Neural cell (in vitro differentiated cells): Measurements from ENCODE around the gene ZNF764. TPM values are rescaled to one million over a fixed set of nuclear protein-coding genes. Genes with fewer than 3 reads are reported as not detected.

Source experiments
- H2AFZ ChIP-seq: fragments of 200-600, 300-800 bp; sonication (generic), shearing (Covaris generic); 2 replicates; pipeline ENCODE4 v1.6.0; 2014; ENCODE audit warnings: low read depth, mild to moderate bottlenecking, antibody characterized with exemption, low read length, moderate library complexity
- H3F3A ChIP-seq: fragments of 200-600 bp; shearing (Covaris generic); 2 replicates; pipeline ENCODE4 v1.6.1; 2016; ENCODE audit warnings: mild to moderate bottlenecking, moderate library complexity, mixed read lengths, antibody characterized with exemption, low read length; ENCODE audit not compliant: insufficient read depth, poor library complexity, severe bottlenecking
- H3K27ac ChIP-seq: fragments of 200-600, 300-800 bp; sonication (generic), shearing (Covaris generic); 2 replicates; pipeline ENCODE4 v1.5.1; 2014; ENCODE audit warnings: mild to moderate bottlenecking, low read length, moderate library complexity
- H3K27me3 ChIP-seq: fragments of 300-800, 200-600 bp; sonication (generic), shearing (Covaris generic); 2 replicates; pipeline ENCODE4 v1.6.0; 2014; ENCODE audit warnings: mild to moderate bottlenecking, low read depth, low read length, moderate library complexity; ENCODE audit not compliant: insufficient read depth
- H3K36me3 ChIP-seq: fragments of 300-800, 200-600 bp; sonication (generic), shearing (Covaris generic); 2 replicates; pipeline ENCODE4 v1.5.1; 2014; ENCODE audit warnings: mild to moderate bottlenecking, antibody characterized with exemption, low read length, moderate library complexity; ENCODE audit not compliant: insufficient read depth
- H3K4me2 ChIP-seq: fragments of 300-800, 200-600 bp; sonication (generic), shearing (Covaris generic); 2 replicates; pipeline ENCODE4 v1.6.0; 2014; ENCODE audit warnings: mild to moderate bottlenecking, low read length
- H3K4me3 ChIP-seq: fragments of 300-800, 200-600 bp; sonication (generic), shearing (Covaris generic); 2 replicates; pipeline ENCODE4 v1.5.1; 2014; ENCODE audit warnings: mild to moderate bottlenecking, low read length, moderate library complexity
- H3K79me2 ChIP-seq: fragments of 200-600 bp; shearing (Covaris generic); replicated peaks from 2 replicates; pipeline ENCODE4 v1.6.0; 2014; ENCODE audit warnings: mild to moderate bottlenecking, low read length, moderate library complexity; ENCODE audit not compliant: insufficient read depth
- H3K9ac ChIP-seq: fragments of 300-800, 200-600 bp; sonication (generic), shearing (Covaris generic); 2 replicates; pipeline ENCODE4 v1.6.1; 2016; ENCODE audit warnings: mild to moderate bottlenecking, low read length, mixed read lengths
- H3K9me2 ChIP-seq: fragments of 200-600 bp; shearing (Covaris generic); 2 replicates; pipeline ENCODE4 v1.6.1; 2016; ENCODE audit warnings: mild to moderate bottlenecking, low read length, mixed read lengths; ENCODE audit not compliant: insufficient read depth
- H3K9me3 ChIP-seq: fragments of 200-600, 300-800 bp; sonication (generic), shearing (Covaris generic); 2 replicates; pipeline ENCODE4 v1.6.1; 2016; ENCODE audit warnings: mild to moderate bottlenecking, mixed run types, low read length, moderate library complexity, mixed read lengths
- H4K20me1 ChIP-seq: fragments of 200-600 bp; shearing (Covaris generic); 2 replicates; pipeline ENCODE4 v1.6.1; 2016; ENCODE audit warnings: mild to moderate bottlenecking, mixed run types; ENCODE audit not compliant: insufficient read depth
- CTCF ChIP-seq: fragments of 450-650 bp; IDR thresholded peaks from 2 replicates; pipeline ENCODE4 v1.5.1; 2014; ENCODE audit warnings: antibody characterized with exemption, mild to moderate bottlenecking, moderate library complexity; ENCODE audit not compliant: poor library complexity, severe bottlenecking
- EP300 ChIP-seq: fragments of 450-650 bp; conservative IDR thresholded peaks from 2 replicates; pipeline ENCODE4 v1.6.1; 2014; ENCODE audit warnings: antibody characterized with exemption, mild to moderate bottlenecking, moderate library complexity; ENCODE audit not compliant: poor library complexity, severe bottlenecking
- EZH2 ChIP-seq: fragments of 200-600, 300-800 bp; shearing (Covaris generic), sonication (generic); IDR thresholded peaks from 2 replicates; pipeline ENCODE4 v1.6.1; 2014; ENCODE audit warnings: antibody characterized with exemption, low read length, borderline replicate concordance, mild to moderate bottlenecking; ENCODE audit not compliant: insufficient read depth, poor library complexity, severe bottlenecking
- MXI1 ChIP-seq: fragments of 450-650 bp; conservative IDR thresholded peaks from 2 replicates; pipeline ENCODE4 v1.6.1; 2014; ENCODE audit warnings: antibody characterized with exemption, mild to moderate bottlenecking; ENCODE audit not compliant: poor library complexity, severe bottlenecking
- POLR2AphosphoS5 ChIP-seq: IDR thresholded peaks from 2 replicates; pipeline ENCODE4 v1.6.1; 2012
- RAD21 ChIP-seq: fragments of 450-650 bp; conservative IDR thresholded peaks from 2 replicates; pipeline ENCODE4 v1.6.1; 2014; ENCODE audit warnings: antibody characterized with exemption, mild to moderate bottlenecking, moderate library complexity
- REST ChIP-seq: IDR thresholded peaks from 2 replicates; pipeline ENCODE4 v1.6.1; 2012; ENCODE audit warnings: borderline replicate concordance
- SMC3 ChIP-seq: fragments of 450-650 bp; conservative IDR thresholded peaks from 2 replicates; pipeline ENCODE4 v1.6.1; 2014; ENCODE audit warnings: antibody characterized with exemption, mild to moderate bottlenecking, moderate library complexity; ENCODE audit not compliant: poor library complexity
- TAF1 ChIP-seq: IDR thresholded peaks from 2 replicates; pipeline ENCODE4 v1.6.1; 2012; ENCODE audit warnings: low read depth
- polyA plus RNA-seq: library from polyadenylated mRNA; depleted of rRNA; stranded (reverse); fragments of >200 nt; gene quantifications from 2 replicates; pipeline ENCODE4 v1.2.3, GENCODE V29; 2014

ZNF764 gene
- polyA plus RNA-seq, 1 donor from 2014 or later, result 10.5 TPM

GRCh38 chr16:30601966-30602365, 43.8 kb upstream of the ZNF764 start:
- H3K79me2 ChIP-seq, result no peaks in the 10 kb centered on the region
- no peak overlapping the region for H3K9ac ChIP-seq
- no peak overlapping the region for H2AFZ ChIP-seq
- no peaks in the 10 kb centered on the region for H3K36me3 ChIP-seq
- H3F3A ChIP-seq, result no peaks in the 10 kb centered on the region
- TF ChIP-seq TAF1, result no peak
- TF ChIP-seq CTCF, result no peak
- TF ChIP-seq SMC3, result no peak
- no peak for TF ChIP-seq POLR2AphosphoS5
- TF ChIP-seq REST, result no peak
- TF ChIP-seq MXI1, result no peak
- no peak for TF ChIP-seq EZH2
- TF ChIP-seq RAD21, result no peak
- no peak for TF ChIP-seq EP300
- no peak overlapping the region for H3K4me3 ChIP-seq
- no peaks in the 10 kb centered on the region for H3K9me3 ChIP-seq
- H3K27me3 ChIP-seq, result no peaks in the 10 kb centered on the region
- H3K27ac ChIP-seq, result no peak overlapping the region
- H3K9me2 ChIP-seq, result no peaks in the 10 kb centered on the region
- H3K4me2 ChIP-seq, result no peak overlapping the region
- no peaks in the 10 kb centered on the region for H4K20me1 ChIP-seq

GRCh38 chr16:30600929-30601328, 42.8 kb upstream of the ZNF764 start:
- Histone ChIP-seq H3F3A (no peaks in the 10 kb centered on the region), H3K79me2 (no peaks in the 10 kb centered on the region), H3K9me2 (no peaks in the 10 kb centered on the region), H3K4me3 (no peak overlapping the region), H3K9me3 (no peaks in the 10 kb centered on the region), H3K27ac (no peak overlapping the region), H3K27me3 (no peaks in the 10 kb centered on the region), H2AFZ (no peak overlapping the region), H3K4me2 (no peak overlapping the region), H4K20me1 (no peaks in the 10 kb centered on the region), H3K36me3 (no peaks in the 10 kb centered on the region), H3K9ac (no peak overlapping the region)
- no peak for TF ChIP-seq SMC3
- TF ChIP-seq MXI1, result no peak
- TF ChIP-seq POLR2AphosphoS5, result no peak
- no peak for TF ChIP-seq TAF1
- no peak for TF ChIP-seq EP300
- no peak for TF ChIP-seq REST
- no peak for TF ChIP-seq EZH2
- TF ChIP-seq CTCF, result no peak
- TF ChIP-seq RAD21, result no peak
